Activated naive CD8-positive, alpha-beta T cell treated with anti-CD3 and anti-CD28 coated beads, Interleukin-2, amount 50 U/mL, for 24 hours (primary cell): ENCODE measurements around the gene UBE2D3.

Experiments
- ATAC-seq: fragments of 150-1000 bp; cut with Tn5 transposase; one replicate; pipeline ENCODE4 v1.10.0; 2021
- DNase-seq: peaks from one replicate; pipeline ENCODE4 v3.0.0; 2021
- H3K27ac Mint-ChIP-seq: one replicate; pipeline ENCODE4 v1.8.0; 2021; ENCODE audit warnings: mild to moderate bottlenecking, mixed read lengths
- H3K27me3 Mint-ChIP-seq: one replicate; pipeline ENCODE4 v1.8.0; 2021; ENCODE audit warnings: mixed read lengths
- H3K36me3 Mint-ChIP-seq: one replicate; pipeline ENCODE4 v1.8.0; 2021; ENCODE audit warnings: low read depth, mixed read lengths
- H3K4me1 Mint-ChIP-seq: one replicate; pipeline ENCODE4 v1.8.0; 2021; ENCODE audit warnings: mixed read lengths
- H3K4me3 Mint-ChIP-seq: one replicate; pipeline ENCODE4 v1.8.0; 2021; ENCODE audit warnings: mild to moderate bottlenecking, moderate library complexity, mixed read lengths
- H3K9me3 Mint-ChIP-seq: one replicate; pipeline ENCODE4 v1.8.0; 2021; ENCODE audit warnings: mixed read lengths

Gene UBE2D3

DNA sequence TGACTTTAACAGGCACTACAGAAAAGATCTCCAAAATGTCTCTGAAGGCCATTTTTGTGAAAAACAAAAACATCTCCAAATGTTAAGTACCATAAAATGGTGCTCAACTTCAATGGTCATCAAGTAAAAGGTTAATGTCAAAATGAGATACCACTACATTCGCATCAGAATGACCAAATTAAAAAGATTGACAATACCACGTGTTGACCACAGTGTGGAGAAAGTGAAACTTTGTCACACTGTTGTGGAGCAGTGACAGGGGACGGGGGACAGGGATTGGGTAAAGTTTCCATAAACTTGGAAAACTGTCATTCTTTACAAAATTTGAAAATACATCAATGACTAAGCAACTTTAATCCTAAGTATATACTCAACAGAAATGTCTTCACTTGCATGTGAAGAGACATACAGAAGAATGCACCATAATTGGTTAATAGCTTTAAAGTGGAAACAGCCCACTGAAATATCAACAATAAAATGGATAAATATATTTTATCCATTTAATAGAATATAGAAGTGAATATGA is 22.3 kb upstream of the UBE2D3 start:
- DNase-seq (no peak), ATAC-seq (peak; percentile 33)
- peaks cover 6% of the 10 kb centered on the region for H3K4me1 Mint-ChIP-seq
- H3K27ac Mint-ChIP-seq = peak overlapping the region; percentile 74
- H3K27me3 Mint-ChIP-seq = no peaks in the 10 kb centered on the region
- H3K4me3 Mint-ChIP-seq = no peak overlapping the region
- H3K36me3 Mint-ChIP-seq = peaks cover 3% of the 10 kb centered on the region
- peaks cover 5% of the 10 kb centered on the region for H3K9me3 Mint-ChIP-seq

DNA sequence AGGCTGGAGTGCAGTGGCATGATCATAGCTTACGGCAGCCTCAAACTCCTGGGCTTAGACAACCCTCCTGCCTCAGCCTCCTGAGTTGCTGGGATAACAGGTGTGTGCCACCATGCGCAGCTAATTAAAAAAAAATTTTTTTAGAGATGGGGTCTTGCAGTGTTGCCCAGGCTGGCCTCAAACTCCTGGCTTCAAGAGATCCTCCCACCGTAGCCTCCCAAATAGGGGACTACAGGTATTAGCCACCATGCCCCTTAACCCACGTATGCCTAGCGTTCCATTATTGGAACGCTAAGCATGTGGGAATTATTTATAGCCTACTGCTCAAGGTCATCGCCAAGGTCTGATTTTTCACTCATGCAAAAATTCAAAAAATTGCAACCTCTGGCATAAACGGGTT is 20.3 kb upstream of the UBE2D3 start:
- no peak overlapping the region for H3K27ac Mint-ChIP-seq
- H3K9me3 Mint-ChIP-seq = peaks cover 5% of the 10 kb centered on the region
- H3K36me3 Mint-ChIP-seq = peaks cover 3% of the 10 kb centered on the region
- no peak overlapping the region for H3K4me3 Mint-ChIP-seq
- no peaks in the 10 kb centered on the region for H3K27me3 Mint-ChIP-seq
- DNase-seq (no peak), ATAC-seq (no peak)
- H3K4me1 Mint-ChIP-seq = peaks cover 6% of the 10 kb centered on the region

DNA sequence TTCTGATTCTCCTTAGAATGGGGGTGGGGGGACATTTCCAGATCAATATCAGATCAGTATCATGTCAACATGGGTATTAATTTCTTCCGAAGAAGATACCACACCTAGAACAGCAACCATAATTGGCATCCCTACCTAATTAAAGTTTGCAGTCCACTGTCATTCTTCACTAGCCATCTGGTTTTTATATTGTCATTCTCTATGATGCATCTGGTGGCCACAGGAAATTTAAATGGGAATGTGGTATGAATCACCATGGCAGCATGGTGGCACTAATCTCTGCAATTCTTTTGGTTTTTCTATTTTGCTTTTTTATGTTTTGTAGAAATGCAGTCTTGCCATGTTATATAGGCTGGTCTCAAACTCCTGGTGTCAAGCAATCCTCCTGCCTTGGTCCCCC is 16.6 kb upstream of the UBE2D3 start:
- no peaks in the 10 kb centered on the region for H3K9me3 Mint-ChIP-seq
- peaks cover 4% of the 10 kb centered on the region for H3K4me1 Mint-ChIP-seq
- ATAC-seq (no peak), DNase-seq (no peak)
- H3K36me3 Mint-ChIP-seq = peaks cover 3% of the 10 kb centered on the region
- H3K27me3 Mint-ChIP-seq = no peaks in the 10 kb centered on the region
- no peak overlapping the region for H3K27ac Mint-ChIP-seq
- H3K4me3 Mint-ChIP-seq = no peak overlapping the region

DNA sequence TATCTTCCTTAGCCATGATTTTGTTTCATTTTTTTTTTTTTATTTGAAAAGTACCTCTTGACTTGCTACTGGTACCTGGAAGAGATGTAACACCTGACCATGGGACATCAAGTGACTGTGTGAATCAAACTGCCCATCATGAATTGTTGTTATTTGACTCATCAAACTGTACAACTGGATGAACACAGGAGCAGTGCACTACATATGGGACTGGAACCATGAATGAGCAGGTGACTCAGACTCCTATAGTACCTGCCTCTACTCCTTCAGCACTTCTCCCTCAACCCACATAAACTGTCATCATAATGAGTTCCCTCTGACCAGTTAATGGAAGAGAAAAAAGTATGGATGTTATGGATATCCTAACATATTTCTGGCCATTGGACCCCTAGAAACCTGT is 15.9 kb upstream of the UBE2D3 start:
- H3K36me3 Mint-ChIP-seq = peaks cover 4% of the 10 kb centered on the region
- DNase-seq = no peak
- no peaks in the 10 kb centered on the region for H3K27me3 Mint-ChIP-seq
- H3K9me3 Mint-ChIP-seq = no peaks in the 10 kb centered on the region
- ATAC-seq = peak; percentile 49
- H3K27ac Mint-ChIP-seq = no peak overlapping the region
- H3K4me3 Mint-ChIP-seq = no peak overlapping the region
- H3K4me1 Mint-ChIP-seq = peaks cover 6% of the 10 kb centered on the region

DNA sequence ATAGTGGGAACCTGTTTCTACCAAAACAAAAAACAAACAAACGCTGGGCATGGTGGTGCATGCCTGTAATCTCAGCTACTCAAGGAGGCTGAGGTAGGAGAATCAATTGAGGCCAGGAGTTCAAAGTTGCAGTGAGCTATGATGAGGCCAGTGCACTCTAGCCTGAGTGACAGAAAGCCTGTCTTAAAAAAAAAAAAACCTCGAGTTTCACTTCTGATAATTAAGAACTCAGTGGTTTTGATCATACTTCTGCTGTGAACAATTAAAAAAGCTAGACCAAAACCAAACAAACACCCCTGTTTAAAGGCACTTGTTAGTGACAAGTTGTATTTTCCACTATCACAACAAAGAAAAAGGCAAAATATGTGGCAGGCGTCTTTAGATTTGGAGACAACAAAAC is 15.0 kb upstream of the UBE2D3 start:
- ATAC-seq = no peak
- no peak overlapping the region for H3K27ac Mint-ChIP-seq

DNA sequence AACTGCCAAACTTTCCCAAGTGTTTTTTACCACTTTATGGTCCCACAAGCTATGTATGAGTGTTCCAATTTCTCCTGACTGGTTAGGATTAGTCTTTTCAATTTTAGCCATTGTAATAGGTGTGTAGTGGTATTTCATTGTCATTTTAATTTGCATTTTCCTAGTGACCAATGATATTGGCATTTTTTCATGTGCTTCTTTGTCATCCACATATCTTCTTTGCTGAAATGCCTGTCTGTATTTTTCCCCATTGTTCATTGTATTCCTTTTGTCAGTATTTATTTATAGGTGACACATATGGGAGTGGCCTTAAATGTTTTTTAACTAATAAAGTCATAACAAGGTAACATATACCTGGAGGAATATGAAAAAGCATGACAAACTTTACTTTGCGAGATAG is 9.2 kb upstream of the UBE2D3 start:
- H3K27me3 Mint-ChIP-seq = no peaks in the 10 kb centered on the region
- no peaks in the 10 kb centered on the region for H3K9me3 Mint-ChIP-seq
- ATAC-seq (no peak), DNase-seq (no peak)
- H3K4me1 Mint-ChIP-seq = peaks cover 9% of the 10 kb centered on the region
- no peak overlapping the region for H3K27ac Mint-ChIP-seq
- no peak overlapping the region for H3K4me3 Mint-ChIP-seq
- H3K36me3 Mint-ChIP-seq = peaks cover 6% of the 10 kb centered on the region

More for the DNA sequence above, 15.0 kb upstream of the UBE2D3 start:
- H3K36me3 Mint-ChIP-seq = peaks cover 6% of the 10 kb centered on the region
- H3K4me1 Mint-ChIP-seq = peaks cover 8% of the 10 kb centered on the region
- H3K4me3 Mint-ChIP-seq = no peak overlapping the region
- no peaks in the 10 kb centered on the region for H3K9me3 Mint-ChIP-seq
- H3K27me3 Mint-ChIP-seq = no peaks in the 10 kb centered on the region
- no peak for DNase-seq

DNA sequence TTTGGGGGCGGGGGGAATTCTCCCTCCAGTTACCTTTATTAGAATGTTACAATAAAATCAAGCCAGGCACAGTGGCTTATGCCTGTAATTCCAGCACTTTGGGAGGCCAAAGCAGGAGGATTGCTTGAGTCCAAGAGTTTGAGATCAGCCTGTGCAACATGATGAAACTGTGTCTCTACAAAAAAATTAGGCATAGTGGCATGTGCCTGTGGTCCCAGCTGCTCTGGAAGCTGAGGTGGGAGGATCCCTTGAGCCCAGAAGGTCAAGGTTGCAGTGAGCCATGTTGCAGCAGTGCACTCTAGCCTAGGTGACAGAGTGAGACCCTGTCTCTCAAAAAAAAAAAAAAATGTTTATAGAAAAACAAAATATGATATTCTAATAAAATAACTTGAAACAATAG is 5.3 kb upstream of the UBE2D3 start:
- no peak for ATAC-seq
- Mint-ChIP-seq H3K36me3 (no peaks in the 10 kb centered on the region), H3K4me1 (peaks cover 18% of the 10 kb centered on the region), H3K4me3 (no peak overlapping the region), H3K27ac (no peak overlapping the region), H3K27me3 (no peaks in the 10 kb centered on the region), H3K9me3 (no peaks in the 10 kb centered on the region)
- DNase-seq = no peak

DNA sequence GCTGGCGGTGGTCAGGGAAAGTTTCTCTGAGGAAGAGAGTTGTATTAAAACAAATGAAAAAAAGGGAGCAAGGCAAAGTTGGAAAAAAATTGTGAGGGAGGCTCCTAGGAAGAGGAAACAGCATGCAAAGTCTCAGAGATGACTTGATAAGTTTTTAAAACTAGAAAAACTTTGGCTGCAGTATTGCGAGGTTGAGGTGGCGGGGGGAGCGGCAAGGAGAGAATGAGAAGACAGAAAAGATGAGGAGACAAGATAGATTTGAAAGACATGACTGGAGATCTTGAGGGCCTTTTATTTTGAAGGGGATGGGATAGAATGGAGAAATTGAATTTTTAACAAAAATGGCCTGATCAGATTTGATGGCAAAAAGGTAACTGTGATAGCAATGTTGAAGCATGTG is 4.8 kb upstream of the UBE2D3 start:
- Mint-ChIP-seq H3K27me3 (no peaks in the 10 kb centered on the region), H3K27ac (no peak overlapping the region)
- ATAC-seq = no peak

DNA sequence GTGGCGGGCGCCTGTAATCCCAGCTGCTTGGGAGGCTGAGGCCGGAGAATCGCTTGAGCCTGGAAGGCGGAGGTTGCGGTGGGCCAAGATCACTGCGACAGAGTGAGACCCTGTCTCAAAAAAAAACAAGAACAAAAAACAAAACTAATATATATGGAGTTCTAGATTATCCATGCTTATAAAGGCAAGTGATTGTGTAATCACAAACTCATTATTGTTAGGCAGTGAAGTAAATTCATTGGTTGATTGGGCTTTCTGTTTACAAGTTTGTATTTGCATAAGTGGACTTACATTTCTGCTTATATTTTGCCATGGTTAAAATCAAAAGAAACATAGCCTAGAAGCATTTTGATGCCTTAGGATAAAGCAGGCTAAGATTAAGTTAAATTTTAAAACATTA is 2.5 kb upstream of the UBE2D3 start:
- no peaks in the 10 kb centered on the region for H3K27me3 Mint-ChIP-seq
- H3K4me1 Mint-ChIP-seq = peaks cover 19% of the 10 kb centered on the region
- H3K36me3 Mint-ChIP-seq = no peaks in the 10 kb centered on the region
- no peaks in the 10 kb centered on the region for H3K9me3 Mint-ChIP-seq
- ATAC-seq (no peak), DNase-seq (no peak)
- no peak overlapping the region for H3K27ac Mint-ChIP-seq
- no peak overlapping the region for H3K4me3 Mint-ChIP-seq

More for the DNA sequence above, 4.8 kb upstream of the UBE2D3 start:
- DNase-seq = no peak
- no peaks in the 10 kb centered on the region for H3K9me3 Mint-ChIP-seq
- peaks cover 19% of the 10 kb centered on the region for H3K4me1 Mint-ChIP-seq
- H3K36me3 Mint-ChIP-seq = no peaks in the 10 kb centered on the region
- no peak overlapping the region for H3K4me3 Mint-ChIP-seq

DNA sequence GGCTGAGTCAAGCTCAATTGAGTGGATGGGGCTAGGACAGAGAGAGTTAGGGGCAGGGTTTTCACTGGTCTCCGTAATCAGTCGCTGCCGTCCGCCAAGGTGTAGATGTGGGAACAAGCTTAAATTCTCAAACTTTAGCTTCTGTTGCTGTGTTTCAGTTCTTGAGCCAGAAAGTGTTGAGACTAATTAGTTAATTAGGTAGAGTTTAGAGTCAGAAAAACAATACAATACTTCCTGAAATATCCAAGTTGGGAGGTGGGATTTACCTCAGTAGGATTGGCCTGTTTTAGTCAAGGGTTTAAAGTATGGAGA is 1.1 kb upstream of the UBE2D3 start:
- Mint-ChIP-seq H3K27ac (no peak overlapping the region), H3K4me1 (peaks cover 29% of the 10 kb centered on the region), H3K4me3 (no peak overlapping the region), H3K9me3 (no peaks in the 10 kb centered on the region), H3K27me3 (no peaks in the 10 kb centered on the region), H3K36me3 (no peaks in the 10 kb centered on the region)
- no peak for DNase-seq
- no peak for ATAC-seq

DNA sequence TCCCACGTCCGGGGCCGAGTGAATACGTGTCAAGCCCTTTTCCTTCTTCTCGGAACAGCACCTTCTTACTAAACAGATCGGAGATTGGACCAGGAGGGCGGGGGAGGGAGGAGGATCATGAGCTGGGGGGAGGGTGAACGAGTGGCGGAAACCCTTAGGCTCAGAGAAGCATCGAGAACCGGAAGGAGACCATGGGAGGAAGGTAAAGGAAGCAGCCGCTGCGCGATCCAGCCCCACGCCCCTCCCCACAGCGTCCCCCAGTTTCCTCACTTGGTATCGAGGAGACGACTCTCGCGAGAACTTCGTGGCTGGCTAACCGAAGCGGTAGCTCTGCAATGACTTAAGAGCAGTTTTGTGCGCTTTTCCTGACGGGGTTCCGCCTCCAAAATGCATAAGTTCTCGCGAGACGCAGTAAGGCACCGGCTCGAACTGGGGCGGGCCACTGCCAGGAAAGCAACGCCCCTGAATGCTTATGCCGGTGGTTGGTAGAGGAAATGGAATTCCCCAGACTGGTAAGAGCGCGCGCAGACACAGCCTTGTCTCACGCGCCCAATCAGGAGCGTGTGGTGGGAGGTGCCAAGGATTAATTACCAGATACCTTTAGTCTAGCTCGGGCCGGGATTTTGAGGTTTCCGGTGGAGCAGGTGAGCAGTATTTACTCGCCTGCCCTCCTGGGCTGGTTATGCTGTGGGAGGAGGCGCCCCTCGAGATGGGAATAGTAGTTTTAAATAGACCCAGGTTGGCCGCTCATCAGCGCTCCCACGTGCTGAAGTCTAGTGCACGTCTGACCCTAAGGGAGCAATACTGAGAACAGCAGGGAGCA is 534 bp upstream of the UBE2D3 start:
- no peaks in the 10 kb centered on the region for H3K9me3 Mint-ChIP-seq
- H3K27ac Mint-ChIP-seq = no peak overlapping the region
- DNase-seq = peak; percentile 97
- peaks cover 34% of the 10 kb centered on the region for H3K4me1 Mint-ChIP-seq
- ATAC-seq = peak; percentile 83
- H3K4me3 Mint-ChIP-seq = no peak overlapping the region
- H3K36me3 Mint-ChIP-seq = peaks cover 3% of the 10 kb centered on the region
- no peaks in the 10 kb centered on the region for H3K27me3 Mint-ChIP-seq

DNA sequence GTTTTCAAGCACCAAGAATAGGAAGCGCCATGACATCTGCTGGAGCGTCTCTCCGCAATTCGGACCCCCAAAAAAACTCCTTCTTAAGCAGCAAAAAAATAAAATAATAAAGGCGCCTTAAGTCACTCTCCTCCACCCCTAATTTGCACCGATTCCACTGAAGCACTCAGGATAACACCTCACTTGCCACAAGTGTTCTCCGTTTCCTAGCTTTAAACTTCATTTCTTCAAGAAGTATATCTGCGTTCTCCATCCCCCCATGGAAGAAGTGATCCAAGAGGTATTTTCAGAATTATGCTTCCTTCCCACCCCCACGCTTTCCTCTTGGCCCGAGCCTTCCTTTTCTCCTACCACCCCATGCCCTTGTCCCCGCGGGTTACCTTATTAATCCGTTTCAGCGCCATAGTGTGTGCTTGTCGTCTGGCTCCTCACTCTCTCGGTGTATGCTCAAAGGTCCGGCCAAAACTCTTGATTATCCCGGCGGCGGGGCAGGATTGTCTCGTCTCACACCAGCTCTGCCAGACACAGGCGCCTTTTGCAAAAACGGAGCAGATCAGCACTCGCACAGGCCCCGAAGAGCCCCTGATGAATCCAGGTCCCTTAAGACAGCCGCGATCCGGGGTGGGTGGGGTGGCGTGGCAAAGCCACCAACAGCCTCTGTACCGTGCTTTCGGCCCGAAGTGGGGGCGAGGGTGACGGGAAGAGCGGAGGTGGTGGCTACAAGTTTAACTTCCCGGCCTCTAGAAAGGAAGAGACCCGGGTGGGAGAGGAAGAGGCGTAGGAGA is 1.1 kb downstream of the UBE2D3 start:
- H3K36me3 Mint-ChIP-seq = peaks cover 18% of the 10 kb centered on the region
- peaks cover 45% of the 10 kb centered on the region for H3K4me1 Mint-ChIP-seq
- no peak overlapping the region for H3K27ac Mint-ChIP-seq
- H3K27me3 Mint-ChIP-seq = no peaks in the 10 kb centered on the region
- DNase-seq = peak; percentile 76
- ATAC-seq = no peak
- no peak overlapping the region for H3K4me3 Mint-ChIP-seq
- no peaks in the 10 kb centered on the region for H3K9me3 Mint-ChIP-seq

DNA sequence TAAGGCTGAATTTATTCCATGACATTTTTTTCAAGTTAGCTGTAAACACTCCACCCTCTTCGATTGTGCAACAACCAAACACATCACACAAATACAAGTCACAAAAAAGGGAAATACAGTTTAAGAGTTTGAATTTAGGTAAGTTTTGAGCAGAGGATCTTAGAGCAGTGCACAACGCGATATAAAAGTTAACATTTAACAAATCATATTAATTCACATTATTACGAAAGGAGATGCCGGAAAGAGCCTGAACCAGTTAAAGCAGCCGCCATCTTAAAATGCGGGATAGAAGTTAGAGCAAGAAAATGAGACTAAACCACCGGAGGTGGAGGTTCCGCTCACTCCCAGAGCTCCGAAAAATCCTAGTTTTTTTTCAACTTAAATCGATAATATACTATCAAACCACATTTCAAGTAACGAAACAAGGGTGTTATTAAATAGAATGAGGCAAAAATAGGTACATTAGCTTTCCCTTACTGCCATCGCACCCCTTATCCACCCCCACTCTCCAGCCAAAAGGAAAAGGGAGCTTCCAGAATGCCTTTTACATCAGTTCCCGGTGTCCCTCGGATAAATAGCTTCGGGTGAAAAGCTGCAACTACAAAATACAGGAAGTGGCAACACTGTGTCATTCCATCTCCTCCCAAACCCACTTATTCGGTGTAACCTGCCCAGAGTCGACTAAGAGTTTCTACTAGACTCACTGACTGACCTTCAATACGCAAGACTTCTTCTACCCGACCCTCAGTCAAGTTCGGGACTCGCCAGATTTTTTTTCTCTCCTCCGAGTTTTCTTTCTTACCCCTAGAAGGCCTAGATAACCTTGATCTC is 1.9 kb downstream of the UBE2D3 start:
- H3K4me1 Mint-ChIP-seq = peaks cover 53% of the 10 kb centered on the region
- peak; percentile 34 for DNase-seq
- peaks cover 25% of the 10 kb centered on the region for H3K36me3 Mint-ChIP-seq
- no peaks in the 10 kb centered on the region for H3K27me3 Mint-ChIP-seq
- ATAC-seq = peak; percentile 7
- H3K27ac Mint-ChIP-seq = no peak overlapping the region
- no peak overlapping the region for H3K4me3 Mint-ChIP-seq
- no peaks in the 10 kb centered on the region for H3K9me3 Mint-ChIP-seq

DNA sequence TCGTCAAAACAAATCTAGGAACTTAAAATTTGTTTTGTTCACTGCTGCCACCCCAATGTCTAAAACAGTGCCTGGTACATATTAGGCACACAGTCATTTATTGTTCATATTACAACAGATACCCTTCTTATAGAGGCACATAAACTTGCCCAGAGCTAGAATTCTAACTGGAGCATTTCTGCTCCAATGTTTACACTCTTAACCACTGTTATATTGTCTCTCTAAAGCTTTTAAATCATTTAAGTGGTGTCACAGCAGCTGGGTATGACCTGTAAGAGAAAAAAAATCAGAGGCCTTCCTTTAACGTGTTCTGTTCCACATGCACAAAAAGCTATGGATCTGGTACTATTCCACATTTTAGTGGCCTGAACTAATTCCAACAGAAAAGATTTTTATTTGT is 3.0 kb downstream of the UBE2D3 start:
- ATAC-seq = no peak
- no peak overlapping the region for H3K4me3 Mint-ChIP-seq
- no peaks in the 10 kb centered on the region for H3K27me3 Mint-ChIP-seq
- no peak overlapping the region for H3K27ac Mint-ChIP-seq
- H3K36me3 Mint-ChIP-seq = peaks cover 36% of the 10 kb centered on the region
- DNase-seq = no peak
- H3K9me3 Mint-ChIP-seq = no peaks in the 10 kb centered on the region
- peaks cover 63% of the 10 kb centered on the region for H3K4me1 Mint-ChIP-seq
